Measurements from ENCODE around the gene MTG2. TPM values are rescaled to one million over a fixed set of nuclear protein-coding genes. Genes with fewer than 3 reads are reported as not detected.

MTG2 gene
- total and polyA plus RNA-seq, 2 experiments from 2014 or later, result 11.3 to 11.7 TPM

GRCh38 chr20:62230276-62230675, 47.4 kb downstream of the MTG2 start:
- no peaks in the 10 kb centered on the region for H4K20me1 ChIP-seq (replicated peaks; ENCODE audit: insufficient read depth)
- H3F3A ChIP-seq (replicated peaks; ENCODE audit: low read depth), result no peaks in the 10 kb centered on the region
- Mint-ChIP-seq H3K36me3 (ENCODE audit: low read depth) (no peaks in the 10 kb centered on the region), H3K27me3 (ENCODE audit: insufficient read depth, low read depth, poor library complexity) (peaks cover 2% of the 10 kb centered on the region), H3K4me1 (peaks cover 5% of the 10 kb centered on the region), H3K4me3 (no peak overlapping the region), H3K9me3 (no peaks in the 10 kb centered on the region), H3K27ac (no peak overlapping the region)
- DNase-seq (ENCODE audit: low spot score) (no peak), ATAC-seq (no peak)
- no peaks in the 10 kb centered on the region for H3K4me1 ChIP-seq (ENCODE audit: insufficient read depth)
- no peaks in the 10 kb centered on the region for H3K9me2 ChIP-seq (ENCODE audit: insufficient read depth)
- no peaks in the 10 kb centered on the region for H3K79me2 ChIP-seq (replicated peaks; ENCODE audit: insufficient read depth)
- no peaks in the 10 kb centered on the region for H3K27me3 ChIP-seq (ENCODE audit: insufficient read depth)
- no peak overlapping the region for H3K4me2 ChIP-seq
- no peak overlapping the region for H3K27ac ChIP-seq (ENCODE audit: low read depth)
- H3K36me3 ChIP-seq (ENCODE audit: insufficient read depth), result no peaks in the 10 kb centered on the region
- no peak overlapping the region for H2AFZ ChIP-seq
- TF ChIP-seq JUNB (IDR thresholded peaks at IDR 0.05; ENCODE audit: unreplicated experiment) (no peak), EZH2phosphoT487 (IDR thresholded peaks at IDR 0.05; ENCODE audit: unreplicated experiment) (no peak), ZNF331 (CRISPR knock-in tag; IDR thresholded peaks at IDR 0.05; ENCODE audit: low read depth) (no peak), EZH2 (IDR thresholded peaks at IDR 0.05; ENCODE audit: low read depth, unreplicated experiment) (no peak), STAT1 (IDR thresholded peaks at IDR 0.05; ENCODE audit: unreplicated experiment) (no peak), ZNF114 (CRISPR knock-in tag; IDR thresholded peaks at IDR 0.05) (no peak), REST (IDR thresholded peaks at IDR 0.05; ENCODE audit: unreplicated experiment) (no peak), CREB1 (CRISPR knock-in tag; IDR thresholded peaks at IDR 0.05; ENCODE audit: low read depth) (no peak)
- no peak overlapping the region for H3K4me3 ChIP-seq

GRCh38 chr20:62230696-62231095, 47.9 kb downstream of the MTG2 start:
- no peaks in the 10 kb centered on the region for H3K27me3 ChIP-seq (ENCODE audit: insufficient read depth)
- no peaks in the 10 kb centered on the region for H3K4me1 ChIP-seq (ENCODE audit: insufficient read depth)
- Mint-ChIP-seq H3K27ac (no peak overlapping the region), H3K27me3 (ENCODE audit: insufficient read depth, low read depth, poor library complexity) (peaks cover 2% of the 10 kb centered on the region), H3K36me3 (ENCODE audit: low read depth) (no peaks in the 10 kb centered on the region), H3K4me3 (no peak overlapping the region), H3K9me3 (no peaks in the 10 kb centered on the region), H3K4me1 (peaks cover 5% of the 10 kb centered on the region)
- H4K20me1 ChIP-seq (replicated peaks; ENCODE audit: insufficient read depth), result no peaks in the 10 kb centered on the region
- H3K36me3 ChIP-seq (ENCODE audit: insufficient read depth), result no peaks in the 10 kb centered on the region
- H2AFZ ChIP-seq, result no peak overlapping the region
- H3K79me2 ChIP-seq (replicated peaks; ENCODE audit: insufficient read depth), result no peaks in the 10 kb centered on the region
- no peaks in the 10 kb centered on the region for H3F3A ChIP-seq (replicated peaks; ENCODE audit: low read depth)
- no peak overlapping the region for H3K4me3 ChIP-seq
- no peaks in the 10 kb centered on the region for H3K9me2 ChIP-seq (ENCODE audit: insufficient read depth)
- H3K27ac ChIP-seq (ENCODE audit: low read depth), result no peak overlapping the region
- H3K4me2 ChIP-seq, result no peak overlapping the region
- ATAC-seq, result no peak
- no peak for DNase-seq (ENCODE audit: low spot score)
- no peak for TF ChIP-seq ZNF462 (CRISPR knock-in tag; IDR thresholded peaks at IDR 0.05)
- no peak for TF ChIP-seq EZH2phosphoT487 (IDR thresholded peaks at IDR 0.05; ENCODE audit: unreplicated experiment)
- no peak for TF ChIP-seq ETS1 (IDR thresholded peaks at IDR 0.05)
- no peak for TF ChIP-seq CREB1 (CRISPR knock-in tag; IDR thresholded peaks at IDR 0.05; ENCODE audit: low read depth)

Data from GM23338 (cell line).